OCI-LY1 (cell line): ENCODE data around the gene UBXN10.

ENCODE experiments used
- H2AFZ ChIP-seq: fragments of 200-600 bp; sonication (generic), shearing (Covaris generic); 2 replicates; pipeline ENCODE4 v1.6.0; 2014; ENCODE audit warnings: antibody characterized with exemption, mild to moderate bottlenecking, low read length
- H3F3A ChIP-seq: fragments of 200-600 bp; sonication (generic), shearing (Covaris generic); 2 replicates; pipeline ENCODE4 v1.6.0; 2014; ENCODE audit warnings: mild to moderate bottlenecking, antibody characterized with exemption, low read length, moderate library complexity; ENCODE audit not compliant: insufficient read depth
- H3K27ac ChIP-seq: fragments of 200-600 bp; sonication (generic); 2 replicates; pipeline ENCODE4 v1.5.1; 2014; ENCODE audit warnings: low read length, mixed run types, mild to moderate bottlenecking, low read depth; ENCODE audit not compliant: poor library complexity, severe bottlenecking
- H3K27me3 ChIP-seq: fragments of 200-600 bp; sonication (generic); 2 replicates; pipeline ENCODE4 v1.6.0; 2014; ENCODE audit warnings: antibody characterized with exemption, mild to moderate bottlenecking, low read length, moderate library complexity; ENCODE audit not compliant: insufficient read depth
- H3K36me3 ChIP-seq: fragments of 200-600 bp; sonication (generic); 2 replicates; pipeline ENCODE4 v1.6.1; 2014; ENCODE audit warnings: mild to moderate bottlenecking, antibody characterized with exemption, low read length, moderate library complexity, mixed read lengths; ENCODE audit not compliant: insufficient read depth
- H3K4me1 ChIP-seq: fragments of 200-600 bp; sonication (generic); 2 replicates; pipeline ENCODE4 v1.5.1; 2014; ENCODE audit warnings: mild to moderate bottlenecking, low read length, moderate library complexity; ENCODE audit not compliant: insufficient read depth, severe bottlenecking
- H3K4me2 ChIP-seq: fragments of 200-600 bp; sonication (generic), shearing (Covaris generic); 2 replicates; pipeline ENCODE4 v1.6.1; 2014; ENCODE audit warnings: low read length
- H3K4me3 ChIP-seq: fragments of 200-600 bp; sonication (generic); 2 replicates; pipeline ENCODE4 v1.5.1; 2014; ENCODE audit warnings: low read length, low read depth, mild to moderate bottlenecking, mixed read lengths; ENCODE audit not compliant: poor library complexity, severe bottlenecking
- H3K79me2 ChIP-seq: fragments of 200-600 bp; shearing (Covaris generic); 2 replicates; pipeline ENCODE4 v1.6.1; 2016; ENCODE audit warnings: mixed run types, low read length, mixed read lengths; ENCODE audit not compliant: insufficient read depth
- H3K9ac ChIP-seq: fragments of 200-600 bp; sonication (generic), shearing (Covaris generic); 2 replicates; pipeline ENCODE4 v1.6.1; 2014; ENCODE audit warnings: mild to moderate bottlenecking, low read length, mixed read lengths
- H3K9me2 ChIP-seq: fragments of 200-600 bp; sonication (generic), shearing (Covaris generic); 2 replicates; pipeline ENCODE4 v1.6.1; 2014; ENCODE audit warnings: low read depth, mild to moderate bottlenecking, low read length, mixed read lengths
- H3K9me3 ChIP-seq: fragments of 200-600 bp; shearing (Covaris generic); 2 replicates; pipeline ENCODE4 v1.6.1; 2014; ENCODE audit warnings: low read length, mixed read lengths
- H4K20me1 ChIP-seq: fragments of 200-600 bp; sonication (generic), shearing (Covaris generic); 2 replicates; pipeline ENCODE4 v1.6.0; 2016; ENCODE audit warnings: mild to moderate bottlenecking, low read length; ENCODE audit not compliant: insufficient read depth
- CTCF ChIP-seq: fragments of 200-600 bp; sonication (generic), shearing (Covaris generic); IDR thresholded peaks from 2 replicates; pipeline ENCODE4 v1.5.1; 2017; ENCODE audit warnings: mild to moderate bottlenecking, antibody characterized with exemption, low read length, moderate library complexity, mixed read lengths
- EZH2 ChIP-seq: fragments of 200-600 bp; sonication (generic), shearing (Covaris generic); IDR thresholded peaks from 2 replicates; pipeline ENCODE4 v1.8.0; 2017; ENCODE audit warnings: borderline replicate concordance, mixed run types, mild to moderate bottlenecking, antibody characterized with exemption, low read length, moderate library complexity, mixed read lengths

Gene UBXN10

DNA sequence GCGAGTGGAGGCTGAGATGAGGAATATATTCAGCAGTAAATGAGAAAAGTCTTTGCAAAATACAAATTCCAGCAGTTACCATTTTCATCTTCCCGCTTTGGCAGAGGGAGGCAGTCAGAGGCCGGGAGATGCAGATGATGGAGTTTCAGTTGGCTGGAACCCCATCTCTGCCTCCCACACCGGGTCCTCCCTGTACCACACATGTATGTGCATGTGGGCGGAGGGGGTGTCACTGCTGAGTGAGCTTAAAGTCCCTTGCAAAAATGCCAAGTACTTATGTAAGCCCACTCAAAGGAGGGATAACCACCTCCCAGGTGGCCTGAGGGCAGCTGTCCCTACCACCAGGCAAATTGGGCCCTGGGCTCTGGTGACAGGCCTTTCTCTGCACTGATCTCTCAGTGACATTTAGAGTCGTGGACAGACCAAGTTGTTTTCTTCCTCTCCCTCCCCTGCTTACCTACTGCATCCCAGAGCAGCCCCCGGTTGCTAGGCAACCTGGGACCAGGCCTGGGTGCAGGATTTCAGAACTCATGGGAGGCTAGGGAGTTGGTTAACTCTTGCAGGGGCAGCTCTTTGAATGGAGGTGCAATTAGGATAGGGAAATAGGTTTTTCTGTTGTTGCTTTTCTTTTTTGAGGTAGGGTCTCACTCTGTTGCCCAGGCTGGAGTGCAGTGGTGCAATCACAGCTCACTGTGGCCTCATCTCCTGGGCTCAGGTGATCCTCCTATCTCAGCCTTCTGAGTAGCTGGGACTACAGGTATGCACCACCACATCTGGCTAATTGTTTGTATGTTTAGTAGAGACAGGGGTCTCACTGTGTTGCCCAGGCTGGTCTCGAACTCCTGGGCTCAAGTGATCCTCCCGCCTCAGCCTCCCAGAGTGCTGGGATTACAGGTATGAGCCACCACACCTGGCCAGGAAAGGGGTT lies 17.1 kb upstream of the UBXN10 start:
- Histone ChIP-seq H2AFZ (no peak overlapping the region), H3K4me1 (no peaks in the 10 kb centered on the region), H3K9me3 (no peaks in the 10 kb centered on the region), H3K27ac (no peak overlapping the region), H3K4me3 (no peak overlapping the region), H3K79me2 (no peaks in the 10 kb centered on the region), H3K4me2 (no peak overlapping the region), H3K9ac (no peak overlapping the region), H3K9me2 (no peaks in the 10 kb centered on the region), H3F3A (no peaks in the 10 kb centered on the region), H3K27me3 (no peaks in the 10 kb centered on the region; the same call in 1 of the 2 replicates), H3K36me3 (no peaks in the 10 kb centered on the region), H4K20me1 (no peaks in the 10 kb centered on the region)
- no peak for TF ChIP-seq EZH2
- no peak for TF ChIP-seq CTCF

GRCh38 chr1:20169932-20170331 lies 16.0 kb upstream of the UBXN10 start:
- no peak overlapping the region for H3K9ac ChIP-seq
- H3K4me2 ChIP-seq = no peak overlapping the region
- no peaks in the 10 kb centered on the region for H4K20me1 ChIP-seq
- no peaks in the 10 kb centered on the region; the same call in 1 of the 2 replicates for H3K27me3 ChIP-seq
- H2AFZ ChIP-seq = no peak overlapping the region
- no peaks in the 10 kb centered on the region for H3K9me2 ChIP-seq
- no peak overlapping the region for H3K27ac ChIP-seq
- no peak overlapping the region for H3K4me3 ChIP-seq
- no peaks in the 10 kb centered on the region for H3K36me3 ChIP-seq
- H3F3A ChIP-seq = no peaks in the 10 kb centered on the region
- H3K79me2 ChIP-seq = no peaks in the 10 kb centered on the region
- no peak for TF ChIP-seq CTCF
- no peak for TF ChIP-seq EZH2
- no peaks in the 10 kb centered on the region for H3K4me1 ChIP-seq
- no peaks in the 10 kb centered on the region for H3K9me3 ChIP-seq

DNA sequence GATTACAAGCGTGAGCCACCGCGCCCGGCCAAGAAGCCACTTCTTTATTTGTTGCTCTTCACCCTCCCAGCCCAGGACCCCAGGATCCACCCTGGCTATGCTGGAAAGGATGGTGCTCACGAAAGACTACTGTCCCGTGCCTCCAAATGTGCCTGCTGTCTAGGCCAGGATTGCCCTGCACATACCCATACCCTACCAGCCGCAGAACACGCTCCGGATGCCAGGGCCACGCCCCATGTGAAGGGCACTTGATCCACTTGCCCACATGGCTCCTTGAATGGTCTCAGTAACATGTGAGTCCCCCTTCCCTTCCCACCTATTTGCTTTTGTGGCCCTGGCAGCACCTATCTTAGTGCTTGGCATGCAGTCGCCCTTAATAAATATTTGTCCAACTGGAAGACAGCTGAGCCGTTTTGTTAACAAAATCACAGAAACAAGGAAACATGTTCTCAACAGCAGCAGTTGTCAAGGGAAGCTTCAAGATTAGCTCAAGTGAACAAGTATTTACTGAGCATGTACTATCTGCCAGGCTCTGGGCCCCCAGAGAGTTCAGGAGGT lies 13.8 kb upstream of the UBXN10 start:
- H3F3A ChIP-seq = no peaks in the 10 kb centered on the region
- no peaks in the 10 kb centered on the region for H4K20me1 ChIP-seq
- no peaks in the 10 kb centered on the region for H3K4me1 ChIP-seq
- no peak overlapping the region for H3K4me2 ChIP-seq
- no peaks in the 10 kb centered on the region for H3K9me3 ChIP-seq
- H3K27ac ChIP-seq = no peak overlapping the region
- H2AFZ ChIP-seq = no peak overlapping the region
- H3K9ac ChIP-seq = no peak overlapping the region
- no peak for TF ChIP-seq EZH2
- TF ChIP-seq CTCF = no peak
- no peaks in the 10 kb centered on the region for H3K79me2 ChIP-seq
- H3K4me3 ChIP-seq = no peak overlapping the region
- no peaks in the 10 kb centered on the region for H3K9me2 ChIP-seq
- H3K27me3 ChIP-seq = no peaks in the 10 kb centered on the region; the same call in 1 of the 2 replicates
- H3K36me3 ChIP-seq = no peaks in the 10 kb centered on the region
